ENCODE results near the gene VAC14. TPM values are rescaled to one million over a fixed set of nuclear protein-coding genes. Genes with fewer than 3 reads are reported as not detected.

VAC14 gene
- polyA plus RNA-seq, 1 experiment, result 50.7 TPM

DNA sequence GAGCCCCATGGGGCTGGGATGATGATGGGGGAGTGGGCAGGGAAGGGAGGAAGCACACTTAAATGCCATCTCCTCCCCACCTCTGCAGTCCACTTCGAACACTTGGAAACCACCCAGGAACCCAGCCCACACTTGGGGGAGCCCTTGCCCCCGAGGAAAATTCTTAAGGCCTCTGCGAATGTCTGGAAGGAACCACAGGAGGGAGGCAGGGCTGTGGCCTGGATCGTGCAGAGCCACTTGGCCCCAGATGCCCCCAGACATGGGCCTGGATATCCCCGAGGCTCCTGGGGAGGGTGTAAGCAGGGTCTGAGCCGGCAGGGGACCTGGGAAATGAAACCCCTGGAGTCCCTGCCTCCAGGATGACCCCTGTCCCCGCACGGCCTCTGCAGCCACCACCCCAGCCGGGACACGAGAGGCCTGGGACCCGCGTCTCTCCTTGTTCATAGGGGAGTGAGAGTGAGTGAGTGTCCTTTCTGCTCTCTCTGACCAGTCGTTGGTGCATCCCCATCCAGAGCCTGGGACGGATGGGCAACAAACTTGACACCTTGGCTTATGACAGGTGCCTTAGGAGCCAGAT is 103.3 kb downstream of the VAC14 start:
- Histone ChIP-seq H3K4me3 (ENCODE audit: low read depth, low read length) (no peak overlapping the region), H3K36me3 (ENCODE audit: control insufficient read depth, insufficient read depth, low read length) (no peaks in the 10 kb centered on the region; the same call in 1 of the 2 replicates), H3K27me3 (ENCODE audit: control insufficient read depth, insufficient read depth, low read length) (no peaks in the 10 kb centered on the region)
- peak; percentile 59 for DNase-seq (ENCODE audit: low read depth)
- ChIA-PET POLR2A (no interaction called here), CTCF (interaction anchor here (0.7 to 3.5 kb wide), 5 partner anchors 10 to 73 kb away, joined by 3 to 21 read pairs (median 9); no protein-coding TSS in a partner anchor)
- TF ChIP-seq, protein P1, sequence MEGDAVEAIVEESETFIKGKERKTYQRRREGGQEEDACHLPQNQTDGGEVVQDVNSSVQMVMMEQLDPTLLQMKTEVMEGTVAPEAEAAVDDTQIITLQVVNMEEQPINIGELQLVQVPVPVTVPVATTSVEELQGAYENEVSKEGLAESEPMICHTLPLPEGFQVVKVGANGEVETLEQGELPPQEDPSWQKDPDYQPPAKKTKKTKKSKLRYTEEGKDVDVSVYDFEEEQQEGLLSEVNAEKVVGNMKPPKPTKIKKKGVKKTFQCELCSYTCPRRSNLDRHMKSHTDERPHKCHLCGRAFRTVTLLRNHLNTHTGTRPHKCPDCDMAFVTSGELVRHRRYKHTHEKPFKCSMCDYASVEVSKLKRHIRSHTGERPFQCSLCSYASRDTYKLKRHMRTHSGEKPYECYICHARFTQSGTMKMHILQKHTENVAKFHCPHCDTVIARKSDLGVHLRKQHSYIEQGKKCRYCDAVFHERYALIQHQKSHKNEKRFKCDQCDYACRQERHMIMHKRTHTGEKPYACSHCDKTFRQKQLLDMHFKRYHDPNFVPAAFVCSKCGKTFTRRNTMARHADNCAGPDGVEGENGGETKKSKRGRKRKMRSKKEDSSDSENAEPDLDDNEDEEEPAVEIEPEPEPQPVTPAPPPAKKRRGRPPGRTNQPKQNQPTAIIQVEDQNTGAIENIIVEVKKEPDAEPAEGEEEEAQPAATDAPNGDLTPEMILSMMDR (IDR thresholded peaks at IDR 0.05; ENCODE audit: insufficient read depth, low read depth, low read length), result peak; percentile 36; the same call in 1 of the 2 replicates

DNA sequence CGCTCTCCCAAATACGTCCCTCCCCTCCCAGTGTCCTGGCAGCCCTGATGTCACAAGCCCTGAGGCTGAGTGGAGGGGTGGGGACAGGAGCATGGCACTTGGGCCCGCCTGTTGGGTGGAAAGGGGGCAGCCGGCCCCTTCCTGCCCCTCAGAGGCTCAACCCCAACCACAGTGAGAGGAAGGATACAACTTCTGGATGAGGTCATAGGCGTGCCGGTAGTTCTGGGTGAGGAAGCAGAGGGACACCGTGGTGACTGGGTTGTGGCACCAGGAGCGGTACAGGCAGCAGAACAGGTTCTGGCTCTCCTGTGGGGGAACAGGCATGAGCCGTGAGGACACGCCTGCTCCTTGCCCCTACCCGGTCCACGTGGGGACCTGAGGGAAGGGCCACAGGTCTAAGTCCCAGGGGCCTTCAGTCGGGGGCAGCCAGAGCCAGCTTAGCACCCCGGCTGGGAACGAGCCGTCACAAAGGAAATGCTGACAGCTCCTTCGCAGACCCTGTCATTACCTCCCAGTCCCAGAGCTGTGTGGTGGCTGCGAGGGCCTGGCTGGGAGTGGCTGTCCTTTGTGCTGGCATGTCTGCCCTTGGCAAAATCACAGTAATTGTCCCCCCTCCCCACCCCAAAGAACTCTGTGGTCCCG is 103.9 kb downstream of the VAC14 start:
- H3K4me3 ChIP-seq (ENCODE audit: low read depth, low read length), result no peak overlapping the region
- H3K36me3 ChIP-seq (ENCODE audit: control insufficient read depth, insufficient read depth, low read length), result no peaks in the 10 kb centered on the region; the same call in 1 of the 2 replicates
- ChIA-PET CTCF (interaction anchor here (1.1 to 3.5 kb wide), 5 partner anchors 9 to 74 kb away, joined by 3 to 21 read pairs (median 9); no protein-coding TSS in a partner anchor), POLR2A (interaction anchor here (0.9 kb wide), 1 partner anchor 42 kb away, joined by 3 read pairs; no protein-coding TSS in a partner anchor)
- TF ChIP-seq, protein P1 (IDR thresholded peaks at IDR 0.05; ENCODE audit: insufficient read depth, low read depth, low read length), result no peak
- no peak for DNase-seq (ENCODE audit: low read depth)
- no peaks in the 10 kb centered on the region for H3K27me3 ChIP-seq (ENCODE audit: control insufficient read depth, insufficient read depth, low read length)

DNA sequence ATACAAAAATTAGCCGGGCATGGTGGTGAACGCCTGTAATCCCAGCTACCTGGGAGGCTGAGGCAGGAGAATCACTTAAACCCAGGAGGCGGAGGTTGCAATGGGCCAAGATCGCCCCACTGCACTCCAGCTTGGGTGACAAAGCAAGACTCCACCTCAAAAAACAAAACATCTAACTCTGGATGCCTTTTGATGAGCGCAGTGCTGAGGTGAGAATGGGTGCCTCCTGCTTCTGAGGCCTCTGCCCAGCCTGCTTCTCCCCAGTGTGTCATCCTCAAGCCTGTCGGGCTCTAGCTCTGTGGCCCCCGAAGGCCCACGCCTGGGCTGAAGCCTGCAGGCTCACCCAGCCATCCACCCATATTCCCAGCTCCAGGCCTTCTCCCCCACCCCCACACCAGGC is 104.6 kb downstream of the VAC14 start:
- Histone ChIP-seq H3K4me3 (ENCODE audit: low read depth, low read length) (no peak overlapping the region), H3K27me3 (ENCODE audit: control insufficient read depth, insufficient read depth, low read length) (no peaks in the 10 kb centered on the region), H3K36me3 (ENCODE audit: control insufficient read depth, insufficient read depth, low read length) (no peaks in the 10 kb centered on the region; the same call in 1 of the 2 replicates)
- ChIA-PET POLR2A (interaction anchor here (0.9 kb wide), 1 partner anchor 42 kb away, joined by 3 read pairs; no protein-coding TSS in a partner anchor), CTCF (interaction anchor here (1.1 to 3.5 kb wide), 5 partner anchors 9 to 74 kb away, joined by 3 to 21 read pairs (median 9); no protein-coding TSS in a partner anchor)
- no peak for DNase-seq (ENCODE audit: low read depth)
- TF ChIP-seq, protein P1 (IDR thresholded peaks at IDR 0.05; ENCODE audit: insufficient read depth, low read depth, low read length), result no peak

DNA sequence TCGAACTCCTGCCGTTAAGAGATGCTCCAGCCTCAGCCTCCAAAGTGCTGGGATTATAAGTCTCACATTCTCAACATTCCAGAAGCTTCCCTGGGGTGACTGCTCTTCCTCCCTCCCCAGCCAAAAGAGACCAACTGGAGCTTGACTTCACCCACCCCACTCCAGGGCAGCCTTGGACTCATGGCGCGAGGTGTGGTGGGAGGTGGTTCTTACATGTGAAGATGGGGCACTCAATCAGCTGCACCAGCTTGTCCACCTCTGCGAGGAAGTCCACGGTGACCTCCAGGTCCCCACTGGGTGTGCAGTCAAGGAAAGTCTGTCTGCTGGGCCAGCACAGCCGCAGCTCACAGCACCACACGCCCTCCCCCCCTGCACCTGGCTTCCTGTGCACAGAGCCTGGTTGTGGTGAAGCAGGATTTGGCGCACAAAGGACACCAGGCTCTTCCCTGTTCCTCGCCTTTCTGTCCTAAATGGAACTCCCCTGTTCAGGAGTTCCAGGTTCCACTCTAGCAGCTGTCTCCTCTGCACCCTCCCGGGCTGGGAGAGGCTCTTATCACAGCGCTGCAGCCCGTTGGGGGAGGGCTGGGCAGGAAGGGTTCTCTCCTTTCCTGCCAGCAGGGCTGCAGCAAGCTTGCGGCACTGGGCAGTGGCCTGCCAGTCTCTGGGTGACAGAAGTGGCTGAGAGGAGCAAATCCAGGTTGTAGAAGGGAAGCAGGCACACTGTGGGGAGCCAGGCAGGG is 105.5 kb downstream of the VAC14 start:
- POLR2A ChIA-PET, result interaction anchor here (1.7 kb wide), 1 partner anchor 8 kb away, joined by 7 read pairs; no protein-coding TSS in a partner anchor
- H3K4me3 ChIP-seq (ENCODE audit: low read depth, low read length), result no peak overlapping the region
- H3K36me3 ChIP-seq (ENCODE audit: control insufficient read depth, insufficient read depth, low read length), result no peaks in the 10 kb centered on the region; the same call in 1 of the 2 replicates
- CTCF ChIA-PET, result interaction anchor here (2.4 to 3.5 kb wide), 3 partner anchors 8 to 75 kb away, joined by 9 to 21 read pairs (median 13); no protein-coding TSS in a partner anchor
- DNase-seq (ENCODE audit: low read depth), result no peak
- TF ChIP-seq, protein P1 (IDR thresholded peaks at IDR 0.05; ENCODE audit: insufficient read depth, low read depth, low read length), result no peak
- H3K27me3 ChIP-seq (ENCODE audit: control insufficient read depth, insufficient read depth, low read length), result no peaks in the 10 kb centered on the region
